ENCODE results near the gene FCRL4.

DNA sequence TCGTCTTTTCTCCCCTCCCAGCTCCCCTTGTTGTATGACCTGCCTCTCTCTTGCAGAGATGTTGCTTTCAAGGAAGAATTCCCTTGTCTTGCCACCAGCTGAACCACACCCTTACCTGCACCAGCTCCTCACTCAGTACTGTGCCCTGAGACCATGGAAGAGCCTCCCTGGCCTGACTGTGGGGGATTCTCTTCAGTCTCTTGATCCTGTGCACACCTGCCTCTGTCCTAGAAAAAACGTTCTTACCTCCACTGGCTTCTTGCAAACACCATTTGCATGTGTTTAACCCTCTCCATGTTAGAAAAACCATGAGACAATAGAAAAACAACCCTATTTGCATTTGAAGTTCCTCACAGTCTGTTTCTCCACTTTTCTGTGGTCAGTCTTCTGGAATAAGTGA lies 43.3 kb upstream of the FCRL4 start:
- TF ChIP-seq, protein P1, sequence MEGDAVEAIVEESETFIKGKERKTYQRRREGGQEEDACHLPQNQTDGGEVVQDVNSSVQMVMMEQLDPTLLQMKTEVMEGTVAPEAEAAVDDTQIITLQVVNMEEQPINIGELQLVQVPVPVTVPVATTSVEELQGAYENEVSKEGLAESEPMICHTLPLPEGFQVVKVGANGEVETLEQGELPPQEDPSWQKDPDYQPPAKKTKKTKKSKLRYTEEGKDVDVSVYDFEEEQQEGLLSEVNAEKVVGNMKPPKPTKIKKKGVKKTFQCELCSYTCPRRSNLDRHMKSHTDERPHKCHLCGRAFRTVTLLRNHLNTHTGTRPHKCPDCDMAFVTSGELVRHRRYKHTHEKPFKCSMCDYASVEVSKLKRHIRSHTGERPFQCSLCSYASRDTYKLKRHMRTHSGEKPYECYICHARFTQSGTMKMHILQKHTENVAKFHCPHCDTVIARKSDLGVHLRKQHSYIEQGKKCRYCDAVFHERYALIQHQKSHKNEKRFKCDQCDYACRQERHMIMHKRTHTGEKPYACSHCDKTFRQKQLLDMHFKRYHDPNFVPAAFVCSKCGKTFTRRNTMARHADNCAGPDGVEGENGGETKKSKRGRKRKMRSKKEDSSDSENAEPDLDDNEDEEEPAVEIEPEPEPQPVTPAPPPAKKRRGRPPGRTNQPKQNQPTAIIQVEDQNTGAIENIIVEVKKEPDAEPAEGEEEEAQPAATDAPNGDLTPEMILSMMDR (IDR thresholded peaks at IDR 0.05): no peak
- TF ChIP-seq POLR2A (IDR thresholded peaks at IDR 0.05): no peak

Measured in testis (tissue), 2 donors.